ENCODE data around the gene ARHGAP32.

GRCh38 chr11:129023968-129024676 lies 168.0 kb downstream of the ARHGAP32 start:
- no peak for TF ChIP-seq CTCF (IDR thresholded peaks at IDR 0.05; ENCODE audit: low read depth, low read length)
- TF ChIP-seq POLR2A (IDR thresholded peaks at IDR 0.05; ENCODE audit: extremely low read depth, insufficient read length), result no peak
- TF ChIP-seq MAX (IDR thresholded peaks at IDR 0.05; ENCODE audit: low read depth, low read length), result no peak
- TF ChIP-seq MYC (IDR thresholded peaks at IDR 0.05; ENCODE audit: low read depth, low read length), result no peak

Measured in NB4 (cell line).